B cell (primary cell): ENCODE measurements around the gene PLPP4.

ENCODE experiments used
- CTCF ChIP-seq: fragments of 200-600 bp; IDR thresholded peaks from one replicate; pipeline ENCODE4 v1.8.0; 2022; ENCODE audit warnings: antibody characterized with exemption, mild to moderate bottlenecking
- EZH2 ChIP-seq: IDR thresholded peaks from 2 replicates; pipeline ENCODE4 v1.6.1; 2012; ENCODE audit warnings: borderline replicate concordance, low read depth, mild to moderate bottlenecking, moderate library complexity, low read length; ENCODE audit not compliant: insufficient read depth, poor library complexity, severe bottlenecking

GRCh38 chr10:120421250-120421649 is 35.8 kb upstream of the PLPP4 start:
- TF ChIP-seq CTCF (no peak), EZH2 (no peak)
